ENCODE measurements around the gene ITGA2.
A peak's percentile ranks its signal among the peaks of the same experiment; 100 is the strongest.
"Not testable (repeated sequence)": the region's sequence is repeated elsewhere in the genome, so short reads cannot be mapped to it uniquely, and the experiment has no call there.

ITGA2 gene

DNA sequence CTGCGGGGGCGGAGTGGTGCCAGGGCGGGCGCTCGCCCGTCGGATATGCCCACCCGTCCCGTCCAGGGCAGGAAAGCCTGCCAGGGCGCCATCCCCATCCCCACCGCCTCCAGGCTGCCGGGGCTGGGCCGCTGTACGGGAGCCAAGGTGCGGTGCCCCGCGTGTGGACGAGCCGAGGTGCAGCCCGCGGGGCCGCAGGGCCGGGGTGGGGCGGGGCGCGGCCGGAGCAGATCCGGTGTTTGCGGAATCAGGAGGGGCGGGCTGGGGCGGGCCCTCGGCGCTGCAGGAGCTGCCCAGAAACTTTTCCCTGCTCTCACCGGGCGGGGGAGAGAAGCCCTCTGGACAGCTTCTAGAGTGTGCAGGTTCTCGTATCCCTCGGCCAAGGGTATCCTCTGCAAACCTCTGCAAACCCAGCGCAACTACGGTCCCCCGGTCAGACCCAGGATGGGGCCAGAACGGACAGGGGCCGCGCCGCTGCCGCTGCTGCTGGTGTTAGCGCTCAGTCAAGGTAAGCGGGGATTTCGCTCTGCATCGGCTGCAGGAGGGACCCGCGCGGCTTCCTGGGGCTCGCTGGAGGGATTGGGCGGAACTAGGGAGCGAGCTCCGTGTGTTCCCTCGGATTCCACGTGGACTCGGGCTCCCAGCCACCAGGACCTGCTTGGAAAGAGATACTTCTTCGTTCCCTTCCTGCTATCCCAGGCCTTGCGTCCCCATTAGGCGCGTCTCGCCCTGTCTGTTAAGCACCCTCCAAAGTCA lies at the start of gene ITGA2:
Gene ITGA2, plus strand, starts transcription at position 328 of the 756 bp plus-strand sequence. Its CDS starts 117 bp downstream, at position 445.
- peak; percentile 55 for DNase-seq (ENCODE audit: low spot score)

DNA sequence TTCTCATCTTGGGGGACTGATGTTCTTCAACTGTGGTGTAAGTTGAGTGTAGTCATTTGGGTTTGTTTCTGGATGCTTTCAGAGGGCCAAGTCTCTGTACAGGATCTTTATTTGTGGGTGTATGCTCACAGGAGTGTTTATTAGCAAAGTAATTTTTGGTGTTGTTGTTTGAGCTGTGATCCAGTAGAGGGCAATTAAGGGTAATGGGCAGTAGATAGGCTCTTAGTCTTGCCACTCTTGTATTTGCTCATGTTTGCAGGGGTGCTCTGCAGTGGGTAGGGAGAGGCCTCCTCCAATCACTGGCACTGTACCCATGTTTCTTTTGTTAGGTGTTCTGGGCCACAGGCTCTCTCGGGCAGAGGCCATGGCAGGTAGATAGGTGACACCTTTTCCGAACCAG lies 45.9 kb upstream of the ITGA2 start:
- no peak for DNase-seq (ENCODE audit: low spot score)

DNA sequence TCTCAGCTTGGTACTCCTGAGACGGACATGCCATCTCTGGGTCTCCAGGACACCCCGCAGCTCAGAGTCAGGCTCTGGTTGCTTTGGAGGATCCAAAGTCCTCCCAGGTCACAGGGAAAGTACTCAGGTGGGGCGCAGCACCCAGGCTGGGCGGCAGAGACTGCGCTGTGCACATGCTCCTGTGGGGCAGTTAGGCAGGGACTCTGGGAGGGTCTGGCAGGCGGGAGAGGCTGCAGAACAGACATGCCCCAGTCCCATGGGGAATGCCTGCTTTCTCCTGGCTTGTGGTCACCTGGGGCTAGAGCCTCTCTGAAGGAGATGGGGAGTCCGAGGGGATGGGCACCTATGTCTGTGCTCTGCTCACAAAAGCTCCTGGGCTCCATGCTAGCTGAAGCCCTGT lies 45.3 kb upstream of the ITGA2 start:
- no peak for DNase-seq (ENCODE audit: low spot score)

DNA sequence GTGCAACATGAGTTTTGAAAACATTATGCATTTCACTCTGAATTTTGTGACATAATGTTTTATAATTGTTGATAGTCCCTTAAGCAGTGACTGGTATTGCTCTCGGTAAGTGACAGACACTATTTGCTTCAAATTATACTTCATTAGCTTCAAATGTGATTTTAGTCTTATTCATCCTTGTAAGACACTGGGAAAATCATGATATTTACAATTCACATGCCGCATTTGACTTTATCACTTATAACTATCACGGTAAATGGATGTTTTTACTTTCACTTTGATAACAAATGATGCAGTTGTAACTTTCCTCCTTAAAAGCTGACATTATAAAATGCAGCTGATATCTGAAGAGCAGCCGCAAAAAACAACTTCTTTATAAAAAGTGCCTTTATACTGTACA lies 44.1 kb upstream of the ITGA2 start:
- no peak for DNase-seq (ENCODE audit: low spot score)

DNA sequence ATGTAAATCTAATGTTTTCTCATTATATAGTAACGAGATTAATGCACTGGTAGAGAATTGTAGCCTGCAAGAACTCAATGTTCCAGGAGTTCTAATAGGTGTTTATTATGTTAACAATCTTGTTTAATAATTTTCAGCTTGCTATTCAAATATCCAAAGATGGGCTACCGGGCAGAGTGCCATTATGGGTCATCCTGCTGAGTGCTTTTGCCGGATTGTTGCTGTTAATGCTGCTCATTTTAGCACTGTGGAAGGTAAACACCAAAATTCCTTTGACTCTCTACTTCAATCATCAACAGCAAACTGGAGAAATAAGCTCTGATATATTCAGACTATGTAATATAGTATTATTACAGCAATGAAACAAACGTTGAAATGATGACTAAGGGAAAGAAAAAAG lies 41.9 kb upstream of the ITGA2 start:
- DNase-seq (ENCODE audit: low spot score), result no peak

DNA sequence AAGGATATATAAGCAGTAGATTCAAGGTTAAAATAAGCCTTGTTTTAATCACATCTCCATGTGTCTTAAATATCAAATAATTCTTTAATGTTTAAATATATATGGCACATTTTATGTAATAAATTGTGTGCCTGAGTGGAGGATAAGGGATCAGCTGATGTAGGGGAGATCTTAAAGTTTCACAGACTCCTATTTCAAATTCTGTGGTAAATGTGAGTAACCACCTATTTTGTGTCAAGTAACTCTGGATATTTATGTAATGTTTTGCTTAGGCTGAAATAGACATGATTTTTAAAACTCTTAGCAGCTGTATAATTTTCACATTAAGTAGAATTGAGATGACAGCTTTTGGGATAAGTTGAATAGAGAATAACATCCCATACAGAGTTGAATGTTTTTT lies 41.3 kb upstream of the ITGA2 start:
- DNase-seq (ENCODE audit: low spot score), result no peak

DNA sequence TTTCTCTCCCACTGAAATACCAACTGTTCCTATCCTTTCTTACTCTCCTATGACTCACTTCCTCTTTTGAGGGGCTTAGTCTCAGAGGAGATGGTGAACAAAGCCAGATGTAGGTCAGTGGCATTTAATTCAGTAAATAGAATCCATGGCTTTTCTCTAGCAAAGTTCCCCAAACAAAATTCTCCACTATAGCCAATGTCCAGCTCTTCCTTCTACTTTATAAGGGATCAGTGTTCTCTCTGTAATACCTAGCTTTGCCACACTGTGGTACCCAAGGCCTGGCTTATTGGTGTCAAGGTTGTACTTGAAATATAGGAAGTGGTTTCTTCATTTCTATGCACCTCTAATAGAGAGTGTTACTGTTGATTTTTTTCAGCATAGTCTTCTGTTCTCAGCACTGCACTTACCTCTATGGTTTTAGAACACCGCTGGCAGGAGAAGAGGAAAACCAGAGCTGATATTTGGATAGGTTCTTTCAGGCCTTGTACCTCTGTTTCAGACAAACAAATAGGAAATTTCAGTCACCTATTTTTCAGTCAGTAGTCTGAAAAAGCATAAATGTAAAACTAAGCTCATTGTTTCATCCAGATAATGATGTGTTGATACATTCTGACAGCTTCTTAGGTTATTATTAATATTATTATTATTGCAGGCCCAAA lies 40.6 kb upstream of the ITGA2 start:
- DNase-seq (ENCODE audit: low spot score), result peak; percentile 69

DNA sequence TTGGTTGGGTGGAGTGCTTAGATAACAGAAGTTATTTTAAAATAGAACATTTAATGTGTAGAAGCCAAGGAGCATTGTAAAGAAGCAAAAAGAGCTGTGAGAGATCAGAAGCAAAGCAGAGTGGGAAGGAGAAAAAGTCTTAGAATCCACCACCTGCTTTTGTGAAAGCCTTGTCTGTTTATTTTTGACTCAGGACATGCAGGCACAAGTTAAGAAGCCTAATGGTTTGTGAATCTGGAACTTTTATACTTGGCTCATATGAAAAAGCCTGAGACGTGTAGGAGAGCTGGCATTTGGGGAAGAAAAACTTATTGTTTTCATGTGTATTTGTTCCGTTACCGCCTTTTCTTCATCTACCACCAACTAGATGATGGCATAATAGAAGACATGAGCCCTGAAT lies 38.5 kb upstream of the ITGA2 start:
- DNase-seq (ENCODE audit: low spot score), result no peak

DNA sequence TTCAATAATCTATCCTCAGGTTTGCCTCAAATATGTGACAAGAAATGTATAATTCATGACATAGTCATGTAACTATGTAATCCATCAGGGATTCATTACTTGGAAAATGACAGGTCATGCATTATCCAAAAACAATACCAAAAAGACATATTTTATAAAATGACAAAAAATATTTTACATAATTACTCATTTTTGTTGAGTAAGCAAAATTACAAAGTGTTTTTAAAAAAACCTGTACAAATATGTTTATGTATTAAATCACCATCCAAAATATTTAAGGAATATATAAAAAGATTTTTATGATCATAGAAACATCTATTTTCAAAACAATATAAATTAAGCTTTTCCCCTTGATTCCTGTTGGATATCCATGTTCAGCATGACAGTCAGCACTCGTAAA lies 36.7 kb upstream of the ITGA2 start:
- no peak for DNase-seq (ENCODE audit: low spot score)

DNA sequence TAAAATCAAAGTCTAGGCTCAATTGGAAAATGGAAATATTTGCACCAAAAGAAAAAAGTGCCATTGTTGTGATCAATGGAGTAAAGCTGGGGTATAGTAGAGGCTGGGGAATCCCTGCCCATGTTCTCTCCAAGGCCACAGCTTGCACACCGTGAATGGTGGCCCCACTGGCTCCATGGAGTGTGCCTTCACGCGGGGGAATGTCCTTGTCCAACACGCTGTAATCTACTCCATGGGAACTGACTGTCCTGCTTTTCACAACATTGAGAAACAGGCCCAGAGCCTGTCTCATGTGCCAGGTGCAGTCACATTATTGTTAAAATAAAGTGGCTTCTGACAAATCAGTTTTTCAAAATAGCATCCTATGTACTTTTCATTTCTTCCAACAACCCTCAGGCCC lies 33.1 kb upstream of the ITGA2 start:
- DNase-seq (ENCODE audit: low spot score), result no peak

DNA sequence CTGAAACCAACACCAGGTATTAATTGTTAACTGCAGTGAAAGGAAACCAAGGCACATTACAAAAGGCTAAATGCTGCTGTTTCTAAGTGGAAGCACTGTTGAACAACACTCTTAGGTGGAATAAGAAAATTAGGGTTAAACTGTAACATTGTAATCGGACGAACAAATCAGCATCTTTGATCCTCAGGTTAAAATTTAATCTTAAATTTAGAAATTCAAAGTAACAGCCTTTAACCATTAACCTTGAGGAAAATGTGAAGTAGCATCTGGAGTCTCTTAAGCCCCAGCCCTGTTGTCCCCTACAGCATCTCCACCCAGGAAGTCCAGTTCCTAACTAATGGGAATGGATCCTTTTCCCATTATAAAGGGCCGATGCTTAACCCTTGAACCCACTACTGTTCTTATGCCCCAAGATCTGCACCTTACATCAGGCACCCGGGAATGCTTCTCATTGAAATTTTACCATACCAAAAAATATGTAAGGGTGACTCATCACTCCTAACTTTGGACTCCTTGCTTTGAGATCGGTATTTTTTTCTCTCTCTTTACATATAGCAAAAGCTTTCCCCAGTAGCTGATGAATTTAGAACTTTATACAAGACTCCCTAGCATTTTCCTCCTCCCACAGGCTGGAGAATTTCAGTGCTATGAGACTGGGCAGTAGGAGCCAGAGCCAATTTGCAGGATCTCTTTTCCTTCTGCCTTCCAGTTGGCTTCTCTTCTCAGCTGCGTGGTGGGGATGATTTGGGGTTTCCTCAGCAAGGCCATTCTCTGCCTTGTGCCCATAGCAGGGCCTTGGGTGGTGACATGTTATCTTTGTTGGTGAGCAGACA lies 32.0 kb upstream of the ITGA2 start:
- DNase-seq (ENCODE audit: low spot score), result no peak

DNA sequence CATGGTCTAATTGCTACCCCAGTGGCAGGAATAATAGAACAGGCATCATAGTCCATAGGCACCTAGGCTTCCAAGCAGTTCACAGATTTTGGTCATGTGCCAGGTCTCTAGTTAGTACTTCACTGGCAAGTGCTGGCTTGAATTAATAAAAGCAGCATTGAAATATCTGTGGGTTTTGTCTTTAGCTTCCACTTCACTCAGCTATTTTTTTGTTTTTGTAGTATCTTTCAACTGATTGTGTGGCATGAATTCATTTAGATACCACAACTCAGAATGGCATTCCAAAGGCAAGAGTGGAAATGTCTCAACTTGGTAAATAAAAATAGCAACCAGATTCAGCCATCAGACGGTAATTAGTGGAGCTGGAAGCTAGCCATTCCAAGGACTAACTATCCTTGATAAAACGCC lies 27.9 kb upstream of the ITGA2 start:
- DNase-seq (ENCODE audit: low spot score), result peak; percentile 33

DNA sequence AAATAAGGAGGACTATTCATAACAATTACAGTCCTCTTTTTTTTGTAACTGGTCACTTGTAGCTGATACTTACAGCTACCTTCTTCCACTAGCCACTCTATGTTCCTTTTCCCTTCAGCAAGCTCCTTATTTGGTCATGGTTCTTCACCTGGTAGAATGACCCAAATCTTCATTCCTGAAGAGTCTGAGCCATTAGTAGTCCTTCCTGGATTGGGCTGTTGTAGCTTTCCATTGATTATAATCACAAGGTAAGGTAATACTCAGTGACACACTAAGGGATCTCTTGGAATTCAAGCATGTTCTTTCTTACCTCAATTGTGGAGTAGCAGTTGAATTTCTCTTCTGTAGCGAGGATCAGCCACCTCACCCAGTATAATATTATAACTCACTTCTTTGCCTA lies 25.5 kb upstream of the ITGA2 start:
- DNase-seq (ENCODE audit: low spot score), result no peak

DNA sequence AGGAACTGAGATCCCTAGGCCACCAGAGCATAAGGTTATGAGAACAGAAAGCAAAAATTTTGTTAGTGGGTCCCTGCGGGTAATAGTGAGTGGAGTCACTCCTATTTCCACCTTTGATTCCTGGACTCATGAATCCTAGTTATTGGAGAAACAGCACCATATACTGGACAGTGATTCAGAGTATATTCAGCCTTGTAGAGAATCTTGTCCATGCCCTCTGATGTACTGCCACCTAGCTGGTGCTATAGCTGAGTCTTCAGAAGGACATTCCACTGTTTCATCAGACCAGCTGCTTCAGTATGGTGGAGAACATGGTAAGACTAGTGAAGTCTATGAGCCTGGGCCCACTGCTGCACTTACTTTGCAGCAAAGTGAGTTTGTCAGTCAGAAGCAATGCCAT lies 25.0 kb upstream of the ITGA2 start:
- no peak for DNase-seq (ENCODE audit: low spot score)

DNA sequence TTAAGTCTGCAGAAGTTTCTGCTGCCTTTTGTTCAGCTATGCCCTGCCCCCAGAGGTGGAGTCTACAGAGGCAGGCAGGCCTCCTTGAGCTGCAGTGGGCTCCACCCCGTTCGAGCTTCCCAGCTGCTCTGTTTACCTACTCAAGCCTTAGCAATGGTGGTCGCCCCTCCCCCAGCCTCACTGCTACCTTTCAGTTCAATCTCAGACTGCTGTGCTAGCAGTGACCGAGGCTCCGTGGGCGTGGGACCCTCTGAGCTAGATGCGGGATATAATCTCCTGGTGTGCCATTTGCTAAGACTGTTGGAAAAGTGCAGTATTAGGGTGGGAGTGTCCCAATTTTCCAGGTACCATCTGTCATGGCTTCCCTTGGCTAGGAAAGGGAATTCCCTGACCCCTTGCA lies 13.0 kb upstream of the ITGA2 start:
- DNase-seq (ENCODE audit: low spot score), result not testable (repeated sequence)

DNA sequence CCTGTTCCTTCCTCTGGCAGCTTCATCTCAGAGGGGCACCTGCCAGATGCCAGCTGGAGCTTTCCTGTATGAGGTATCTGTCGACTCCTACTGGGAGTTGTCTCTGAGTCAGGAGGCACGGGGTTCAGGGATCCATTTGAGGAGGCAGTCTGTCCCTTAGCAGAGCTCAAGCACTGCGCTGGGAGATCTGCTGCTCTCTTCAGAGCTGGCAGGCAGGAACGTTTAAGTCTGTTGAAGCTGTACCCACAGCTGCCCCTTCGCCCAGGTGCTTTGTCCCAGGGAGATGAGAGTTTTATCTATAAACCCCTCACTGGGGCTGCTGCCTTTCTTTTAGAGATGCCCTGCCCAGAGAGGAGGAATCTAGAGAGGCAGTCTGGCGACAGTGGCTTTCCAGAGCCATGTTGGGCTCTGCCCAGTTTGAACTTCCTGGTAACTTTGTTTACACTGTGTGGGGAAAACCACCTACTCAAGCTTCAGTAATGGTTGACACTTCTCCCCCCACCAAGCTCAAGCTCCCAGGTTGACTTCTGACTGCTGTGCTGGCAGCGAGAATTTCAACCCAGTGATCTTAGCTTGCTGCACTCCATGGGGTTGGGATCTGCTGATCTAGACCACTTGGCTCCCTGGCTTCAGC lies 11.8 kb upstream of the ITGA2 start:
- DNase-seq (ENCODE audit: low spot score), result no peak

DNA sequence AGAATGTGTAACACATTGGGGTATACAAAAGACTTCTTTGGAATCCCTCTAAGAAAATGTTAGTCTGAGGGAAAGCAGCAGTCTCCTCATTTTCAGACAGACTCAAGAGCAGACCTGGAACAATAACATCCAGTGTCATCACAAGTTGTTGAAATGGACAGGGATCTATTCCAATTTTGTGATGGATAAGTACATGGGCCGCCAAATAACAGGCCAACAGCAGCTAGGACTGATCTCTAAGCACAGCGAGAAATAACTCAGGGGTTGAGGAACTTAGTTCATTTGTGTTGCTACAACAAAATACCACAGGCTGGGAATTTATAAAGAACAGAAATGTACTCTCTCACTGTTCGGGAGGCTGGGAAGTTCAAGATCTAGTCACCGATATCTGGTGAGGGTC lies 7.6 kb upstream of the ITGA2 start:
- DNase-seq (ENCODE audit: low spot score), result no peak

DNA sequence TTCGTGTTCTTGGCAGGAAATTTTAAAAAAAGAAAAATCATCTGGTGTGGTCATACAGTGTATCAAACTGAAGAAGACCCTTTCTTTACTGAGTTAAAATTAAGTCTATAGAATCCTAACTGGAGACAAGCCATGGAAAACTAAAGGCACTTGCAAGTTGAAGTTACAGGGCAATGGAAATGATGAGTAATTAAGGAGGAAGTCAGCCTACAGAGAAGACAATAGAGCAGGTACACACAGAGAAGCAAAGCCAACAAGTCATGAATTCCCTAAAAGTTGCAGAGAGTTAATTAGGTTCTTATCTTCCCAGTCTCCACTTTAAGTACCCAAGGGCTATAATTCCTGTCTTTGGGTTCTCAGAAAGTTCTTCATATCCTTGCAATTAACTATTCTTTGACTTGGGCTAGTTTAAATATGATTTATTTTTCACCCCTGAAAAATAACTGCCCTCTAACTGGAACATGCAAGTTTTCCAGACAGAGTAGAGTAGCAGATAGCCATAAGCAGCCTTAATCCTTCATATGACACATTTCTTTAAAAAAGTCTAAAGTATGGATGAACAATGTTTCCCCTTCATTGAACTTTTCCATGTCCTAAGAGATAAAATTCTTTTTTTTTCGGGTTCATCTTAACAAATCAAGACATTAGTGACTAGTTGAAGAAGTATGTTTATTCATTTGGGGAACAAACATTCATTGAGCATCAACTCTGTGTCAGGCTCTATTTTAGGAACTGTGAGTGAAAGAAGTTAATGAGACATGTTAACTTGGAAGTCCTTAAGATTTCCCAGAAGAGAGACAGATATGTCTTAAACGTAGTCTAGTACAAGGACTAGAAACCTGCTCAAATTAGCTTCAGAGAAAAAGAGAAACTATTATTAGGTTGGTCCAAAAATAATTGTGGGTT lies 5.2 kb upstream of the ITGA2 start:
- DNase-seq (ENCODE audit: low spot score), result no peak

DNA sequence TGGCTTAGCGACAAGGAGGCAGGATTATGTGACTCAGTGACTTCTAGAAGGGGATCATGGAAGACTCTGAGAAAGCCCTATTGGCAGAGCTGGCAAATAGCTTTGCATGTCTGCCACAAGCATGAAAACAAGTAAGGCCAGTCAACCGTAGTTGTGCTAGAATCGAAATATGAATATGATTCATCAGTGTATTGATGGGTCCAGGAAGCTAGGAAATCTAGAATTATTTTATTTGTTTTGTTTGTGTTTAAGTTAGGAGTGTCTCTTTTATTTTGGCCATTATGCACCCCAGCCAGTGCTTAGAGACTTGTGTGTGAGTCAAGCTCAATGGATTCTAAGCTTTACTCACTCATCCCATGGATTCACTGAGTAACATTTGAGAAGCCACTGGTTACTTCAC lies 3.8 kb upstream of the ITGA2 start:
- DNase-seq (ENCODE audit: low spot score), result no peak

DNA sequence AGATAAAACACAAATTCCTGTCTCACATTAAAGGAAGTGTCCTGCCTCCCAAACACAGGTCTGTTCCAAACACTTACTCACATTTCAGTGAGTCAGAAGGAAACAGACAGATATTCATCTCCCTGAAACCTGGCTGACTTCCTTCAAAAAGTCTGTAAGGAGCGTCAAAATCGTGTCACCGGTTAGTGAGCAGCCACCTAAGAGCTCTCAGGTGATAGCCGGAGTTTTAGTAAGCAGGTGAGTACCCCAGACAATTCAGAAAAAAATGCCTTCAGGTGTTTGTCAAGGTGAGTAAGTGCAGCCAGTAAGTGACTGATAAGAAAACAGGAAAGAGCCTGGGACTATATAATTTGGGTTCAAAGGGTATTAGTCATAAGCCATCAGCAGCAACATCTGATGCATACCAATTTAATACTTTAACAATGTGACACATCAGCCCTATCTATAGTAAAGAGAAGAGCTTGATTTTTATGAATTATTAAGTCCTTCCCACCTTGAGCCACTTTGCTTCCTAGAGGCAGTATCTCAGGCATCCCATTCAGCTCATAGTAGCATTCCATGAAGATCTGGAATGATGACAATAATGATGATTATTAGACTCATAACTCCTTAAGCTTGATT lies 1.3 kb upstream of the ITGA2 start:
- no peak for DNase-seq (ENCODE audit: low spot score)
